IMR-90 (cell line): ENCODE results near the gene ZNF850. TPM values are rescaled to one million over a fixed set of nuclear protein-coding genes. Genes with fewer than 3 reads are reported as not detected.

Experiments used
- ATAC-seq: fragments of 200-7000 bp; cut with Tn5 transposase; 2 replicates; pipeline ENCODE4 v1.9.1; 2020; ENCODE audit warnings: low read depth, mild to moderate bottlenecking, moderate library complexity
- BruUV-seq: library from RNA; stranded (reverse); fragments of 400-500 nt; replicated peaks from 2 replicates; lab custom pipeline; 2021; lab: Mats Ljungman, UMichigan
- CTCF ChIA-PET: fragments of 300-600 bp; formaldehyde crosslinking; extraction: SDS; loops from one replicate; lab custom pipeline; 2021; ENCODE audit warnings: antibody characterized with exemption; lab: Yijun Ruan, JAX
- POLR2A ChIA-PET: fragments of 300-600 bp; sonication (Branson Sonifier 250); formaldehyde crosslinking; loops from one replicate; lab custom pipeline; 2022; ENCODE audit warnings: antibody characterized with exemption; ENCODE audit not compliant: unreplicated experiment; lab: Charles Lee
- DNase-seq: peaks from one replicate; pipeline ENCODE4 v3.0.0; 2013
- H2AFZ ChIP-seq: replicated peaks from 2 replicates; pipeline ENCODE3; 2013; ENCODE audit warnings: low read length, mild to moderate bottlenecking; ENCODE audit not compliant: poor library complexity
- H2AK5ac ChIP-seq: 2 replicates; pipeline ENCODE4 v1.6.1; 2013; ENCODE audit warnings: low read depth, low read length, inconsistent platforms
- H2AK9ac ChIP-seq: replicated peaks from 2 replicates; pipeline ENCODE3; 2013; ENCODE audit warnings: mild to moderate bottlenecking, low read depth, low read length, moderate library complexity; ENCODE audit not compliant: poor library complexity
- H2BK120ac ChIP-seq: 2 replicates; pipeline ENCODE4 v1.6.1; 2013; ENCODE audit warnings: low read depth, low read length, inconsistent platforms
- H2BK15ac ChIP-seq: 3 replicates; pipeline ENCODE4 v1.6.1; 2013; ENCODE audit warnings: low read depth, low read length, inconsistent platforms
- H2BK20ac ChIP-seq: 2 replicates; pipeline ENCODE4 v1.6.1; 2013; ENCODE audit warnings: low read depth, mild to moderate bottlenecking, inconsistent platforms, low read length, moderate library complexity
- H2BK5ac ChIP-seq: 2 replicates; pipeline ENCODE4 v1.6.1; 2013; ENCODE audit warnings: mild to moderate bottlenecking, low read depth, low read length, inconsistent platforms; ENCODE audit not compliant: poor library complexity, severe bottlenecking
- H3K14ac ChIP-seq: replicated peaks from 2 replicates; pipeline ENCODE4 v1.6.1; 2013; ENCODE audit warnings: low read depth, low read length, inconsistent platforms
- H3K18ac ChIP-seq: 2 replicates; pipeline ENCODE4 v1.6.1; 2013; ENCODE audit warnings: low read depth, low read length, control low read depth
- H3K23ac ChIP-seq: 2 replicates; pipeline ENCODE4 v1.6.1; 2013; ENCODE audit warnings: low read depth, low read length, inconsistent platforms
- H3K27ac ChIP-seq: 2 replicates; pipeline ENCODE4 v1.5.1; 2013; ENCODE audit warnings: mild to moderate bottlenecking, control low read depth, low read length; ENCODE audit not compliant: insufficient read depth
- H3K27me3 ChIP-seq: 2 replicates; pipeline ENCODE4 v1.6.1; 2013; ENCODE audit warnings: low read length; ENCODE audit not compliant: control insufficient read depth, insufficient read depth
- H3K36me3 ChIP-seq: 2 replicates; pipeline ENCODE4 v1.6.1; 2013; ENCODE audit warnings: low read length, mixed read lengths; ENCODE audit not compliant: control insufficient read depth, insufficient read depth
- H3K4ac ChIP-seq: 2 replicates; pipeline ENCODE4 v1.6.1; 2013; ENCODE audit warnings: low read depth, low read length, inconsistent platforms
- H3K4me1 ChIP-seq: 2 replicates; pipeline ENCODE4 v1.6.1; 2013; ENCODE audit warnings: low read length, mixed read lengths; ENCODE audit not compliant: control insufficient read depth, insufficient read depth
- H3K4me2 ChIP-seq: 2 replicates; pipeline ENCODE4 v1.6.1; 2013; ENCODE audit warnings: low read depth, mild to moderate bottlenecking, control low read depth, low read length, moderate library complexity
- H3K4me3 ChIP-seq: 2 replicates; pipeline ENCODE4 v1.5.1; 2013; ENCODE audit warnings: low read depth, mild to moderate bottlenecking, control low read depth, low read length, moderate library complexity; ENCODE audit not compliant: insufficient read depth
- H3K56ac ChIP-seq: 2 replicates; pipeline ENCODE4 v1.6.1; 2013; ENCODE audit warnings: low read length, inconsistent platforms; ENCODE audit not compliant: insufficient read depth; ENCODE audit errors: extremely low read depth
- H3K79me1 ChIP-seq, 2 experiments: 2 replicates each; pipeline ENCODE4 v1.6.1; 2013; ENCODE audit warnings: low read length in 2 of 2, inconsistent platforms in 1 of 2, low read depth in 1 of 2
- H3K9ac ChIP-seq: 2 replicates; pipeline ENCODE4 v1.6.1; 2013; ENCODE audit warnings: low read depth, low read length, control low read depth
- H3K9me1 ChIP-seq: 2 replicates; pipeline ENCODE4 v1.6.1; 2013; ENCODE audit warnings: low read length, inconsistent platforms; ENCODE audit not compliant: insufficient read depth
- H3K9me3 ChIP-seq: 2 replicates; pipeline ENCODE4 v1.6.1; 2013; ENCODE audit warnings: low read length; ENCODE audit not compliant: control insufficient read depth, insufficient read depth
- H4K20me1 ChIP-seq: 2 replicates; pipeline ENCODE4 v1.6.1; 2013; ENCODE audit warnings: low read length, inconsistent platforms; ENCODE audit not compliant: insufficient read depth
- H4K5ac ChIP-seq: 2 replicates; pipeline ENCODE4 v1.6.1; 2013; ENCODE audit warnings: mild to moderate bottlenecking, low read depth, low read length, control low read depth
- H4K8ac ChIP-seq, 2 experiments: 2 replicates each; pipeline ENCODE4 v1.6.1; 2013; ENCODE audit warnings: low read depth in 2 of 2, low read length in 2 of 2, control low read depth in 1 of 2, inconsistent platforms in 1 of 2
- H4K91ac ChIP-seq: 2 replicates; pipeline ENCODE4 v1.6.1; 2013; ENCODE audit warnings: low read depth, low read length, inconsistent platforms; ENCODE audit not compliant: insufficient read depth
- BHLHE40 ChIP-seq: fragments of 150-350 bp; IDR thresholded peaks from 2 replicates; pipeline ENCODE4 v1.6.1; 2016; ENCODE audit warnings: mild to moderate bottlenecking, low read depth, low read length
- CEBPB ChIP-seq: IDR thresholded peaks from 2 replicates; pipeline ENCODE4 v1.6.1; 2012; ENCODE audit warnings: low read depth, low read length, improper control_type of control experiment
- CHD1 ChIP-seq: IDR thresholded peaks from 2 replicates; pipeline ENCODE4 v1.6.1; 2012; ENCODE audit warnings: low read depth, low read length, improper control_type of control experiment
- CTCF ChIP-seq: conservative IDR thresholded peaks from 2 replicates; pipeline ENCODE4 v1.5.1; 2012; ENCODE audit warnings: mild to moderate bottlenecking, low read depth, low read length, improper control_type of control experiment
- FOS ChIP-seq: fragments of 150-350 bp; IDR thresholded peaks from 2 replicates; pipeline ENCODE4 v1.6.1; 2016; ENCODE audit warnings: low read depth, low read length
- MAFK ChIP-seq: IDR thresholded peaks from 2 replicates; pipeline ENCODE4 v1.6.1; 2012; ENCODE audit warnings: low read depth, low read length, improper control_type of control experiment
- MAZ ChIP-seq: IDR thresholded peaks from 2 replicates; pipeline ENCODE4 v1.6.1; 2012; ENCODE audit warnings: low read depth, mild to moderate bottlenecking, low read length, improper control_type of control experiment, moderate library complexity, borderline replicate concordance
- MXI1 ChIP-seq: IDR thresholded peaks from 2 replicates; pipeline ENCODE4 v1.6.1; 2012; ENCODE audit warnings: low read depth, mild to moderate bottlenecking, low read length, moderate library complexity, borderline replicate concordance
- NFE2L2 ChIP-seq: fragments of 150-350 bp; IDR thresholded peaks from 2 replicates; pipeline ENCODE4 v1.6.1; 2016; ENCODE audit warnings: low read depth, mild to moderate bottlenecking, low read length
- POLR2A ChIP-seq: IDR thresholded peaks from 2 replicates; pipeline ENCODE4 v1.6.1; 2012; ENCODE audit warnings: mild to moderate bottlenecking, low read depth, low read length
- RAD21 ChIP-seq: IDR thresholded peaks from 2 replicates; pipeline ENCODE4 v1.6.1; 2012; ENCODE audit warnings: low read length, improper control_type of control experiment
- RCOR1 ChIP-seq: IDR thresholded peaks from 2 replicates; pipeline ENCODE4 v1.6.1; 2012; ENCODE audit warnings: mild to moderate bottlenecking, low read length, improper control_type of control experiment; ENCODE audit not compliant: insufficient replicate concordance
- RFX5 ChIP-seq: IDR thresholded peaks from 2 replicates; pipeline ENCODE4 v1.8.0; 2012; ENCODE audit warnings: low read depth, mild to moderate bottlenecking, low read length, moderate library complexity
- SMC3 ChIP-seq: fragments of 150-350 bp; IDR thresholded peaks from 2 replicates; pipeline ENCODE4 v1.6.1; 2016; ENCODE audit warnings: low read depth, mild to moderate bottlenecking, antibody characterized with exemption, low read length, moderate library complexity
- USF2 ChIP-seq: fragments of 150-350 bp; IDR thresholded peaks from 2 replicates; pipeline ENCODE4 v1.6.1; 2017; ENCODE audit warnings: mild to moderate bottlenecking, antibody characterized with exemption, low read length, low read depth
- WGBS, 2 experiments: methylation state at CpG; one replicate each; pipeline versions ENCODE4 v1.1.5 to v1.1.7; 2013; ENCODE audit warnings: missing lambda C conversion rate in 2 of 2; ENCODE audit not compliant: insufficient read length in 1 of 2; ENCODE audit errors: extremely low coverage in 2 of 2; 5-methylcytosine and 5-hydroxymethylcytosine counted together
- dilution Hi-C: fragments of 300-500 bp; cut with HindIII; formaldehyde crosslinking; loops from one replicate; pipeline ENCODE4 v1.14.3; 2018; ENCODE audit warnings: low sequenced_read_pairs; ENCODE audit not compliant: unreplicated experiment
- in situ Hi-C: fragments of 300-500 bp; cut with MboI; formaldehyde crosslinking; loops from 3 replicates; pipeline ENCODE4 v1.14.3; 2019; ENCODE audit warnings: low sequenced_read_pairs, inconsistent platforms, mixed read lengths
- intact Hi-C: fragments of 100-400 bp; cut with micrococcal nuclease; formaldehyde crosslinking; loops from 2 replicates; pipeline ENCODE4 v1.10.0; 2022
- polyA plus RNA-seq, 3 experiments: library from polyadenylated mRNA; depleted of rRNA; stranded (reverse); fragments of >200 nt; gene quantifications; 2 replicates each; pipeline ENCODE4 v1.2.3, GENCODE V29; 2012; ENCODE audit warnings: low replicate concordance in 1 of 3
- total RNA-seq: library from RNA; depleted of rRNA; stranded (reverse); fragments of >200 nt; gene quantifications from 2 replicates; pipeline ENCODE4 v1.2.3, GENCODE V29; 2012
- TF ChIP-seq, protein P1 (sequence below): fragments of 150-350 bp; IDR thresholded peaks from 2 replicates; pipeline ENCODE4 v1.6.1; 2016; ENCODE audit warnings: low read depth, mild to moderate bottlenecking, low read length, moderate library complexity, borderline replicate concordance

The ZNF850 gene
- total and polyA plus RNA-seq, 2 of the 4 experiments (the other 2 are of a cell fraction) = 1.1 to 7.2 TPM

DNA sequence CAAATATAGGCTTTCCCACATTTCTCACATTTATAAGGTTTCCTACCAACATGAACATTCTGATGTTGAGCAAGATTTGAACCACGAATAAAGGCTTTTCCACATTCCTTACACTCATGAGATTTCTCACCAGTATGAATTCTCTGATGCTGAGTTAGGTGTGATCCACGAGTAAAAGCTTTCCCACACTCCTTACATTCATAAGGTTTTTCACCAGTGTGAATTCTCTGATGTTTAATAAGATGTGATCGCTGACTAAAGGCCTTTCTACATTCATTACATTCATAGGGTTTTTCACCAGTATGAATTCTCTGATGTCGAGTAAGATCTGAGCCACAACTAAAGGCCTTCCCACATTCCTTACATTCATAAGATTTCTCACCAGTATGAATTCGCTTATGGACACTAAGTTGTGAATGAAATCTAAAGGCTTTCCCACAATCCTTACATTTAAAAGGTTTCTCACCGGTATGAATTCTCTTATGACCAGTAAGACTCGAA is 46.6 kb upstream of the ZNF850 start:
- Histone ChIP-seq H2AK5ac (no peak overlapping the region), H2BK120ac (no peak overlapping the region), H3K56ac (no peak overlapping the region), H3K9me3 (peaks cover 82% of the 10 kb centered on the region), H2BK5ac (no peak overlapping the region), H4K8ac (no peak overlapping the region), H3K18ac (no peak overlapping the region), H4K20me1 (no peaks in the 10 kb centered on the region), H2AFZ (no peak overlapping the region), H3K14ac (no peak overlapping the region), H3K27me3 (no peaks in the 10 kb centered on the region), H4K5ac (no peak overlapping the region), H2BK15ac (no peak overlapping the region), H3K4me3 (no peak overlapping the region), H4K91ac (no peak overlapping the region), H2AK9ac (no peak overlapping the region), H3K36me3 (peaks cover 49% of the 10 kb centered on the region), H3K4me2 (no peak overlapping the region), H3K9me1 (no peaks in the 10 kb centered on the region), H3K9ac (no peak overlapping the region), H2BK20ac (no peak overlapping the region), H3K79me1 (peaks cover 0 to 4% of the 10 kb centered on the region in 2 experiments; a peak in 1 of 4 replicates), H3K23ac (no peak overlapping the region), H3K4me1 (no peaks in the 10 kb centered on the region), H3K4ac (no peak overlapping the region), H3K27ac (no peak overlapping the region)
- CTCF ChIA-PET = no interaction called here
- in situ Hi-C loops = no loop called here
- POLR2A ChIA-PET = no interaction called here
- dilution Hi-C loops = no loop called here
- DNase-seq (no peak), ATAC-seq (no peak)
- no TSS peak for BruUV-seq
- TF ChIP-seq MAFK (no peak), FOS (no peak), RFX5 (no peak), USF2 (no peak), RCOR1 (no peak), CHD1 (no peak), CEBPB (no peak), POLR2A (no peak), CTCF (no peak), BHLHE40 (no peak), MAZ (no peak), RAD21 (no peak), SMC3 (no peak), MXI1 (no peak), NFE2L2 (no peak)
- TF ChIP-seq, protein P1, sequence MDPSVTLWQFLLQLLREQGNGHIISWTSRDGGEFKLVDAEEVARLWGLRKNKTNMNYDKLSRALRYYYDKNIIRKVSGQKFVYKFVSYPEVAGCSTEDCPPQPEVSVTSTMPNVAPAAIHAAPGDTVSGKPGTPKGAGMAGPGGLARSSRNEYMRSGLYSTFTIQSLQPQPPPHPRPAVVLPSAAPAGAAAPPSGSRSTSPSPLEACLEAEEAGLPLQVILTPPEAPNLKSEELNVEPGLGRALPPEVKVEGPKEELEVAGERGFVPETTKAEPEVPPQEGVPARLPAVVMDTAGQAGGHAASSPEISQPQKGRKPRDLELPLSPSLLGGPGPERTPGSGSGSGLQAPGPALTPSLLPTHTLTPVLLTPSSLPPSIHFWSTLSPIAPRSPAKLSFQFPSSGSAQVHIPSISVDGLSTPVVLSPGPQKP = no peak
- WGBS, 2 experiments = no CpG with 5 or more reads among the region's 7 CpGs
- intact Hi-C loops = no loop called here
